Measurements from ENCODE around the gene SRRM1.
"Not testable (repeated sequence)": the region's sequence is repeated elsewhere in the genome, so short reads cannot be mapped to it uniquely, and the experiment has no call there.

Gene SRRM1

DNA sequence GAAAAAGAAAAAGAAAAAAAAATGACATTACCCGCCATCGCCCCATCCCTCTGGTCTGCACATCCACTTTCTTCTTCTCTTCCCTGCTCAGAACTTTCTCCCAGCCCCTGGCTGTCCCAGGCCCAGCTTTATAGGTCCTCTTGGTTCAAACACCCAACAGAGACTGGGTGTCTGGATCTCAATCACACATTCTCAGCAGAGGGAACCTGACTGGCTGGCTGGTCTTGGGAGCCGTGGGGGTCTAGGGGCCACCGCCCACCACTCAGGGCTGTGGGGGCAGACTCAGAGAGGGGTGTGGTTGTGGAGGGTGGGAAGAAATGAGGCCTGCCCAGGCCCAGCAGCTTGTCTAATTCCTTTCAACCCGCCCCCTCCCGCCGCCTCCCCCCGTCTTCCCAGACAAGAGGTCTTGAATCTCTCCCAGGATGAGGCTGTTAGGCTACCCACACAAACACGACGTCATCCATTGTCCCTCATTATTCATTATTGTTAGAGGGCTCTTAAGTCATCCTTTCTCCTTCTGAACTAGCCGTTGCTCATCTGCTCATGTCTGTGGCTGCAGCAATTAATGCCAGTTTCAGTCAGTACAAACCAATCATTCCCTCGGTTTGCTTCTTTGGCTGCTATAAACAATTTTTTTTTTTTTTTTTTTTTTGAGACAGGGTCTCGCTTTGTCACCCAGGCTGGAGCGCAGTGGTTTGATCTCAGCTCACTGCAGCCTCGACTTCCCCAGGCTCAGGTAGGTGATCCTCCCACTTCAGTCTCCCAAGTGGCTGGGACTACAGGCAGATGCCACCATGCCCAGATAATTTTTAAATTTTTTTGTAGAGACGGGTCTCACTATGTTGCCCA is 61.5 kb downstream of the SRRM1 start:
- H3K27ac Mint-ChIP-seq: no peak overlapping the region
- no peak overlapping the region for H3K4me3 Mint-ChIP-seq
- DNase-seq (no peak), ATAC-seq (replicated peaks) (no peak)
- peaks cover 0 to 8% of the 10 kb centered on the region in 2 donors for H3K27me3 Mint-ChIP-seq
- no peaks in the 10 kb centered on the region for H3K9me3 Mint-ChIP-seq
- peaks cover 12% of the 10 kb centered on the region for H3K36me3 Mint-ChIP-seq (ENCODE audit: insufficient read depth)
- peaks cover 6% of the 10 kb centered on the region in 2 donors for H3K4me1 Mint-ChIP-seq (ENCODE audit: low read depth in 2 of 2)

DNA sequence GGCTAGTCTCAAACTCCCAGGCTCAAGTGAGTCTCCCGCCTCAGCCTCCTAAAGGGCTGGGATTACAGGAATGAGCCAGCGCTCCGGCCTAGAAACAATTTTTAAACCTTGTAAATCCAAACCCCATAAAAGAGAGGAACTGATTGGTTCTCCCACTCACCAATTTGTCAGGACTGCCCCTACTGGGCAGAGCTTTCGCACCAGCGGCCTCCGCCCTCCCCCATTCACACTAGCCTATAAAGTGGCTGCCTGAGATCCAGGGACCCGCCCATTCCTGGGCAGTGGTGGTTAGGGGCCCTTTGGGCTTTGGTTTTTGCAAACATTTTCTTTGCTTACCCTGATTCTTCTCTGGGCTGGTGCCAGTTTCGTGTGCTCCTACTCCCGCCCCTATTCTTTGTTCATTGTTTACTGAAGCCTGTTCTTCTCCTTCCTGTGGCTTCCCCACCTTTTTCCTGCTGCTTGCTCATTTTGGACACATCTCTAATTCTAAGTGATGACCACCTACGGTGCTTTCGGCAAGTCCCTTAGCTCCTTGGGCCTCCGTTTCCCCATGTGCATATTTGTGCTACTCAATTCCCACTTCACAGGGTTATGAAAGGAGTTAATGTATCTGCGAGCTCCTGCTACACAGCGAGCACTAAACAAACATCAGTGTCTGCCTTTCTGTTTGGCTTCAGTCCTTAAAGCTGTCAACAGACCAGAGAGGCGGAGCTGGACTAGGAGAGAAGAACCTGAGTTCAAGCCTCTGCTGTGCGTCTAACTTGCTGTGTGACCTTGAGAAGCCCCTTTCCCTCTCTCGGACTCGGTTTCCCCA is 62.4 kb downstream of the SRRM1 start:
- Mint-ChIP-seq H3K4me1 (ENCODE audit: low read depth in 2 of 2) (peaks cover 13 to 14% of the 10 kb centered on the region in 2 donors), H3K36me3 (ENCODE audit: insufficient read depth) (peaks cover 12% of the 10 kb centered on the region), H3K27ac (no peak overlapping the region), H3K9me3 (no peaks in the 10 kb centered on the region), H3K4me3 (no peak overlapping the region), H3K27me3 (peaks cover 0 to 5% of the 10 kb centered on the region in 2 donors)
- no peak for DNase-seq
- no peak for ATAC-seq (replicated peaks)

GRCh38 chr1:24706074-24706389 is 62.9 kb downstream of the SRRM1 start:
- not testable (repeated sequence) for H3K27ac Mint-ChIP-seq

DNA sequence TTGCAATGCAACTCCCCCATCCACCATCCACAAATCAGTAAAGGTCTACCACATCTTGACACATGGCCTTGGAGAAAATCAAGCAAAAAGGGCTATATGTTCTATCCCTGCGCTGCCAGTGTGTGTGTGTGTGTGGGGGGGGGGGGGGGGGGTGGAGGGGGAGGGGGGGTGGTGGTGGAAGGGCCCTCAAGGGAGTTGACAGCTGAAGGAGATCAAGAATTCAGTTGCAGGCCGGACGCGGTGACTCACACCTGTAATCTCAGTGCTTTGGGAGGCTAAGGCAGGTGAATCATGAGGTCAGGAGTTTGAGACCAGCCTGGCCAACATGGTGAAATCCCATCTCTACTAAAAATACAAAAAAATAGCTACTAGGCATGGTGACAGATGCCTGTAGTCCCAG is 64.6 kb downstream of the SRRM1 start:
- Mint-ChIP-seq H3K4me3 (no peak overlapping the region), H3K27me3 (no peaks in the 10 kb centered on the region), H3K36me3 (ENCODE audit: insufficient read depth) (peaks cover 10% of the 10 kb centered on the region), H3K4me1 (ENCODE audit: low read depth in 2 of 2) (peaks cover 13 to 14% of the 10 kb centered on the region in 2 donors), H3K27ac (no peak overlapping the region), H3K9me3 (no peaks in the 10 kb centered on the region)
- no peak for DNase-seq
- no peak for ATAC-seq (replicated peaks)

More at GRCh38 chr1:24706074-24706389, 62.9 kb downstream of the SRRM1 start:
- not testable (repeated sequence) for DNase-seq; ATAC-seq (replicated peaks); H3K27me3 Mint-ChIP-seq; H3K9me3 Mint-ChIP-seq; H3K4me3 Mint-ChIP-seq
- peaks cover 13 to 14% of the 10 kb centered on the region in 2 donors for H3K4me1 Mint-ChIP-seq (ENCODE audit: low read depth in 2 of 2)
- peaks cover 12% of the 10 kb centered on the region for H3K36me3 Mint-ChIP-seq (ENCODE audit: insufficient read depth)

GRCh38 chr1:24708938-24709337 is 65.8 kb downstream of the SRRM1 start:
- Mint-ChIP-seq H3K27ac (peak overlapping the region in 1 of 2 donors; percentile 44), H3K27me3 (no peaks in the 10 kb centered on the region), H3K9me3 (no peaks in the 10 kb centered on the region), H3K4me1 (ENCODE audit: low read depth in 2 of 2) (peaks cover 13 to 14% of the 10 kb centered on the region in 2 donors), H3K36me3 (ENCODE audit: insufficient read depth) (peaks cover 8% of the 10 kb centered on the region), H3K4me3 (no peak overlapping the region)
- no peak for DNase-seq
- ATAC-seq (replicated peaks): no peak

GRCh38 chr1:24709791-24710441 is 66.8 kb downstream of the SRRM1 start:
- DNase-seq (no peak), ATAC-seq (replicated peaks) (peak; percentile 27)
- H3K4me1 Mint-ChIP-seq (ENCODE audit: low read depth in 2 of 2): peaks cover 13 to 14% of the 10 kb centered on the region in 2 donors
- H3K9me3 Mint-ChIP-seq: no peaks in the 10 kb centered on the region
- no peaks in the 10 kb centered on the region for H3K27me3 Mint-ChIP-seq
- peak overlapping the region; percentile 70 to 78 for H3K27ac Mint-ChIP-seq
- H3K4me3 Mint-ChIP-seq: peak overlapping the region; percentile 10 to 27
- peaks cover 5% of the 10 kb centered on the region for H3K36me3 Mint-ChIP-seq (ENCODE audit: insufficient read depth)

DNA sequence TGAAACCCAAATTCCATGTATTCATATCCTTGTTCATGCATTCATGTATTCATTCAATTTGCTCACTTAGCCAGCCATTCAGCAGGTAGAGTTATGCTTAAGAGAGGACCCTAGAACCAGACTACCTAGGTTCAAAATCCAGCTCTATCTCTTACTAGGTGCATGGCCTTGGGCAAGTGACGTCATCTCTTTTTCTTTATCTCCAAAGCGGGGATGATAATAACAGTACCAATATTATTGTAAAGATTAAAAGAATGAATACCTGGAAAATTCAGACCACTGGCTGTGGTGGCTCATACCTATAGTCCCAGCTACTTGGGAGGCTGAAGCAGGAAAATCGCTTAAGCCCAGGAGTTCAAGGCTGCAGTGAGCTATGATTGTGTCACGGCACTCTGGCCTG is 68.2 kb downstream of the SRRM1 start:
- peak overlapping the region in 1 of 2 donors; percentile 78 for H3K27ac Mint-ChIP-seq
- no peak overlapping the region for H3K4me3 Mint-ChIP-seq
- no peak for DNase-seq
- H3K4me1 Mint-ChIP-seq (ENCODE audit: low read depth in 2 of 2): peaks cover 9 to 10% of the 10 kb centered on the region in 2 donors
- H3K36me3 Mint-ChIP-seq (ENCODE audit: insufficient read depth): no peaks in the 10 kb centered on the region
- no peaks in the 10 kb centered on the region for H3K9me3 Mint-ChIP-seq
- no peaks in the 10 kb centered on the region for H3K27me3 Mint-ChIP-seq
- ATAC-seq (replicated peaks): no peak

GRCh38 chr1:24713176-24713575 is 70.1 kb downstream of the SRRM1 start:
- DNase-seq (no peak), ATAC-seq (replicated peaks) (no peak)
- Mint-ChIP-seq H3K27me3 (peaks cover 0 to 9% of the 10 kb centered on the region in 2 donors), H3K9me3 (no peaks in the 10 kb centered on the region), H3K36me3 (ENCODE audit: insufficient read depth) (no peaks in the 10 kb centered on the region), H3K4me1 (ENCODE audit: low read depth in 2 of 2) (peaks cover 9 to 10% of the 10 kb centered on the region in 2 donors), H3K27ac (no peak overlapping the region), H3K4me3 (no peak overlapping the region)

GRCh38 chr1:24713736-24714135 is 70.6 kb downstream of the SRRM1 start:
- H3K9me3 Mint-ChIP-seq: no peaks in the 10 kb centered on the region
- H3K4me1 Mint-ChIP-seq (ENCODE audit: low read depth in 2 of 2): peaks cover 9 to 10% of the 10 kb centered on the region in 2 donors
- peaks cover 0 to 9% of the 10 kb centered on the region in 2 donors for H3K27me3 Mint-ChIP-seq
- DNase-seq (no peak), ATAC-seq (replicated peaks) (no peak)
- peak overlapping the region in 1 of 2 donors; percentile 41 for H3K27ac Mint-ChIP-seq
- H3K36me3 Mint-ChIP-seq (ENCODE audit: insufficient read depth): no peaks in the 10 kb centered on the region
- H3K4me3 Mint-ChIP-seq: no peak overlapping the region

DNA sequence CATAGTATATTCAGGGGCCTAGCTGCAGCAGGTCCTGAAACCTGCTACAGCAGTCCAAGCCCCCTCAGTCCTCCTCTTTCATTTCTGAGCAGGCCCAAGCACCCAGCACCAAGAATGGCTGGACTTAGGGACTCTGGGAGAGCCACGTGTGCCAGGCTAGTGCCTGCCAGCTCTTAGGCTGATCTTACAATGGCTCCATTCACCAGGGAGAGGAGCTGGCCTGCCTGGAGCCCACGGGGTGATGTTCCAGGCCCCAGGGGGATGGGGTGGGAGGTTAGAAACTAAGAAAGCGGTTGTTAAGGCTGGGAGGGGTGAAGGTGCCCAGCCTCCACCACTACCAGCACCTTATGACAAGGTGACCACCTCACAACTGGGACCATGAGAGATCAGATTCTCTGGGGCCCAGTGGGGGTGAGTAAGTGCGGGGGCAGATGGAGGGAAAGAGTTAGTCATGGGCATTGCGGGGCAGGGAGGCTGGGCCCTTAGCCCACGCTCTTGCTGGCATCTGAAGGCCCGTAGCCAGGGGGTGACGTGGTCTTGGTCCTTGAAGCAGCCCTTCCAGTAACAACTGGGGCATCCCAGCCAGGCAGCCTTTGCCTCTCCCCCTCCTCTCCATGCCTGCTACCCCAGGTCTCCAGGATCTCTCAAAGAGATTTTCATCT is 71.9 kb downstream of the SRRM1 start:
- Mint-ChIP-seq H3K36me3 (ENCODE audit: insufficient read depth) (no peaks in the 10 kb centered on the region), H3K4me1 (ENCODE audit: low read depth in 2 of 2) (peaks cover 3 to 4% of the 10 kb centered on the region in 2 donors), H3K4me3 (no peak overlapping the region), H3K27me3 (peaks cover 0 to 9% of the 10 kb centered on the region in 2 donors), H3K27ac (peak overlapping the region in 1 of 2 donors; percentile 21), H3K9me3 (no peaks in the 10 kb centered on the region)
- DNase-seq (no peak), ATAC-seq (replicated peaks) (no peak)

GRCh38 chr1:24715658-24716057 is 72.6 kb downstream of the SRRM1 start:
- Mint-ChIP-seq H3K36me3 (ENCODE audit: insufficient read depth) (no peaks in the 10 kb centered on the region), H3K27me3 (peaks cover 0 to 14% of the 10 kb centered on the region in 2 donors), H3K4me1 (ENCODE audit: low read depth in 2 of 2) (no peaks in the 10 kb centered on the region), H3K27ac (peak overlapping the region in 1 of 2 donors; percentile 21), H3K4me3 (no peak overlapping the region), H3K9me3 (no peaks in the 10 kb centered on the region)
- no peak for ATAC-seq (replicated peaks)
- DNase-seq: no peak

- no peak for ATAC-seq (replicated peaks)
- no peak overlapping the region for H3K27ac Mint-ChIP-seq
Observed at GRCh38 chr1:24717887-24718650, 75.0 kb downstream of the SRRM1 start.

More at GRCh38 chr1:24717887-24718650, 75.0 kb downstream of the SRRM1 start:
- no peaks in the 10 kb centered on the region for H3K36me3 Mint-ChIP-seq (ENCODE audit: insufficient read depth)
- no peak for DNase-seq
- H3K4me3 Mint-ChIP-seq: no peak overlapping the region
- H3K27me3 Mint-ChIP-seq: peaks cover 0 to 16% of the 10 kb centered on the region in 2 donors
- no peaks in the 10 kb centered on the region for H3K9me3 Mint-ChIP-seq
- H3K4me1 Mint-ChIP-seq (ENCODE audit: low read depth in 2 of 2): peaks cover 0 to 8% of the 10 kb centered on the region in 2 donors

Measured in effector memory CD8-positive, alpha-beta T cell (primary cell).